CD4-positive, alpha-beta T cell (primary cell): ENCODE measurements around the gene LMTK3. TPM values are rescaled to one million over a fixed set of nuclear protein-coding genes. Genes with fewer than 3 reads are reported as not detected.

Experiments used
- ATAC-seq: fragments of 200-7000 bp; cut with Tn5 transposase; one replicate; pipeline ENCODE4 v1.10.0; 2022; ENCODE audit warnings: mild to moderate bottlenecking; ENCODE audit not compliant: poor library complexity
- CTCF ChIA-PET: fragments of 350-600 bp; sonication (Branson Sonifier 250); formaldehyde crosslinking; loops from one replicate; lab custom pipeline; 2021; ENCODE audit warnings: antibody characterized with exemption, inconsistent platforms; lab: Charles Lee
- POLR2A ChIA-PET: fragments of 350-600 bp; sonication (Branson Sonifier 250); formaldehyde crosslinking; loops from one replicate; lab custom pipeline; 2021; ENCODE audit warnings: antibody characterized with exemption, inconsistent platforms; lab: Charles Lee
- DNase-seq, 14 experiments: peaks; one replicate each; pipeline ENCODE4 v3.0.0-alpha.2; 2013 to 2020; ENCODE audit warnings: mixed read lengths in 2 of 14
- H3K27ac ChIP-seq, 2 donors: one replicate each; pipeline versions ENCODE4 v1.5.1 to v1.7.0; 2013; ENCODE audit warnings: low read length in 2 of 2, low read depth in 1 of 2, mild to moderate bottlenecking in 1 of 2
- H3K27me3 ChIP-seq, 2 experiments: 1 replicate in 1 of 2; 2 replicates in 1 of 2; pipeline versions ENCODE4 v1.6.1 to v1.7.0; 2013; ENCODE audit warnings: low read length in 2 of 2, control low read depth in 1 of 2, mild to moderate bottlenecking in 1 of 2, moderate library complexity in 1 of 2; ENCODE audit not compliant: insufficient read depth in 2 of 2, control insufficient read depth in 1 of 2
- H3K36me3 ChIP-seq: one replicate; pipeline ENCODE4 v1.6.1; 2013; ENCODE audit warnings: low read length, control low read depth; ENCODE audit not compliant: insufficient read depth
- H3K4me1 ChIP-seq: one replicate; pipeline ENCODE4 v1.6.1; 2013; ENCODE audit warnings: low read length, control low read depth; ENCODE audit not compliant: insufficient read depth
- H3K4me3 ChIP-seq: one replicate; pipeline ENCODE4 v1.5.1; 2013; ENCODE audit warnings: mild to moderate bottlenecking, low read length, moderate library complexity
- H3K9me3 ChIP-seq, 2 experiments: 1 replicate in 1 of 2; 2 replicates in 1 of 2; pipeline versions ENCODE4 v1.6.1 to v1.7.0; 2013; ENCODE audit warnings: low read length in 2 of 2, mild to moderate bottlenecking in 2 of 2, control low read depth in 1 of 2, moderate library complexity in 1 of 2; ENCODE audit not compliant: control insufficient read depth in 1 of 2, insufficient read depth in 1 of 2
- H3K27ac Mint-ChIP-seq: one replicate; pipeline ENCODE4 v1.8.0; 2020; ENCODE audit warnings: mixed read lengths
- H3K27me3 Mint-ChIP-seq: one replicate; pipeline ENCODE4 v1.8.0; 2021; ENCODE audit warnings: mixed read lengths
- H3K36me3 Mint-ChIP-seq: one replicate; pipeline ENCODE4 v1.8.0; 2021; ENCODE audit warnings: low read depth, mixed read lengths
- H3K4me1 Mint-ChIP-seq: one replicate; pipeline ENCODE4 v1.8.0; 2021; ENCODE audit warnings: low read depth, mixed read lengths
- H3K4me3 Mint-ChIP-seq: one replicate; pipeline ENCODE4 v1.8.0; 2020; ENCODE audit warnings: mild to moderate bottlenecking, mixed read lengths
- H3K9me3 Mint-ChIP-seq: one replicate; pipeline ENCODE4 v1.8.0; 2020; ENCODE audit warnings: mixed read lengths
- intact Hi-C, 2 experiments: fragments of 100-400 bp; cut with DNase I in 1 of 2; cut with micrococcal nuclease in 1 of 2; formaldehyde crosslinking; loops; one replicate each; pipeline versions ENCODE4 v1.15.1 to v1.9.0; 2023 to 2025; cut with DNase I, micrococcal nuclease
- total RNA-seq, 174 experiments: library from RNA in 2 of 174; stranded (reverse) in 2 of 174; gene quantifications; one replicate each; pipeline ENCODE4 v1.2.3 and lab custom pipeline; 2021 to 2026
- TF ChIP-seq, protein P1 (sequence below): fragments of 200-600 bp; IDR thresholded peaks from one replicate; pipeline ENCODE4 v1.8.0; 2022; ENCODE audit warnings: antibody characterized with exemption, mild to moderate bottlenecking

The LMTK3 gene
- total RNA-seq, 2 experiments from 2014 or later, result 15.6 to 18.9 TPM

DNA sequence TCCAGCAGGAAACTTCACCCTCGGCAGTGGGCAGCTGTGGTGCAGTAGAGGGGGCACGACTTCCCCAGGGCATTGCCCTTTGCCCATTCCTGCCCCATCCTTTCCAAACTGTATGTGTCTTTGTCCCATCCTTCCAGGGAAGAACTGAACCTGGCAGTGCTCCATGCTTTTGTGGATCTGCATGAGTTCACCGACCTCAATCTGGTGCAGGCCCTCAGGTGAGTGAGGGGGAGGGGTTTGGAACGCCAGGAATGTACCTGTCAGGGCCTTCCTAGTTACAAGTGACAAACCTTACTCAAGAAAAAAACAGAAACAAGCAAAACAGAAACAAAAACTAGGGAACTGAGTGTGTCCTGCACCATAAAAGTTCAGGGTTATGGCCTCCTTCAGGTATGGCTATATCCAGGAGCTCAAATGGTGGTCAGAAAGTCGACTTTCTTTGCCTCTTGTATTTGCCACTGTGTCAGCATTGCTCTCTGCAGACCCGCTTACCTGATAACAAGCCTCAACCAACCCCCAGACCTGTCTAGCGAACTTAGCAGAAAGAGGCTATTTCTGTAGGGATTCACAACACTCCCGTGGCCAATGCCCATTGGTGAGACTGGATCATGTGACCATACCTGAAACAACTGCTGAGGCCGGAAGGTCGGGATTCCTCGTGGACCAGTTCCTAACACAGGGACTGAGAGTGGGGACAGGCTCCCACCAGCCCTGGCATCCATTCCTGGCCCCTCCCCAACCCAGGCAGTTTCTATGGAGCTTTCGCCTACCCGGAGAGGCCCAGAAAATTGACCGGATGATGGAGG, 38.3 kb downstream of the LMTK3 start:
- Mint-ChIP-seq H3K9me3 (no peaks in the 10 kb centered on the region), H3K4me1 (peaks cover 21% of the 10 kb centered on the region), H3K27me3 (no peaks in the 10 kb centered on the region), H3K36me3 (peaks cover 61% of the 10 kb centered on the region), H3K27ac (no peak overlapping the region), H3K4me3 (no peak overlapping the region)
- H3K27me3 ChIP-seq, result no peaks in the 10 kb centered on the region
- TF ChIP-seq, protein P1, sequence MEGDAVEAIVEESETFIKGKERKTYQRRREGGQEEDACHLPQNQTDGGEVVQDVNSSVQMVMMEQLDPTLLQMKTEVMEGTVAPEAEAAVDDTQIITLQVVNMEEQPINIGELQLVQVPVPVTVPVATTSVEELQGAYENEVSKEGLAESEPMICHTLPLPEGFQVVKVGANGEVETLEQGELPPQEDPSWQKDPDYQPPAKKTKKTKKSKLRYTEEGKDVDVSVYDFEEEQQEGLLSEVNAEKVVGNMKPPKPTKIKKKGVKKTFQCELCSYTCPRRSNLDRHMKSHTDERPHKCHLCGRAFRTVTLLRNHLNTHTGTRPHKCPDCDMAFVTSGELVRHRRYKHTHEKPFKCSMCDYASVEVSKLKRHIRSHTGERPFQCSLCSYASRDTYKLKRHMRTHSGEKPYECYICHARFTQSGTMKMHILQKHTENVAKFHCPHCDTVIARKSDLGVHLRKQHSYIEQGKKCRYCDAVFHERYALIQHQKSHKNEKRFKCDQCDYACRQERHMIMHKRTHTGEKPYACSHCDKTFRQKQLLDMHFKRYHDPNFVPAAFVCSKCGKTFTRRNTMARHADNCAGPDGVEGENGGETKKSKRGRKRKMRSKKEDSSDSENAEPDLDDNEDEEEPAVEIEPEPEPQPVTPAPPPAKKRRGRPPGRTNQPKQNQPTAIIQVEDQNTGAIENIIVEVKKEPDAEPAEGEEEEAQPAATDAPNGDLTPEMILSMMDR, result no peak
- ChIA-PET CTCF (interaction anchor here (0.5 kb wide), 1 partner anchor 638 kb away, joined by 3 read pairs; no protein-coding TSS in a partner anchor), POLR2A (no interaction called here)
- no peak for ATAC-seq
- no peak for DNase-seq
- intact Hi-C loops, result loop anchor here in 1 of 2 experiments (10.0 kb wide), 1 partner anchor 641 kb away; the partner anchor contains the start of genes C19orf73, LIN7B and PPFIA3
- no peak overlapping the region for H3K27ac ChIP-seq
- peaks cover 22% of the 10 kb centered on the region for H3K4me1 ChIP-seq
- peaks cover 66% of the 10 kb centered on the region for H3K36me3 ChIP-seq
- no peaks in the 10 kb centered on the region for H3K9me3 ChIP-seq
- H3K4me3 ChIP-seq, result no peak overlapping the region

DNA sequence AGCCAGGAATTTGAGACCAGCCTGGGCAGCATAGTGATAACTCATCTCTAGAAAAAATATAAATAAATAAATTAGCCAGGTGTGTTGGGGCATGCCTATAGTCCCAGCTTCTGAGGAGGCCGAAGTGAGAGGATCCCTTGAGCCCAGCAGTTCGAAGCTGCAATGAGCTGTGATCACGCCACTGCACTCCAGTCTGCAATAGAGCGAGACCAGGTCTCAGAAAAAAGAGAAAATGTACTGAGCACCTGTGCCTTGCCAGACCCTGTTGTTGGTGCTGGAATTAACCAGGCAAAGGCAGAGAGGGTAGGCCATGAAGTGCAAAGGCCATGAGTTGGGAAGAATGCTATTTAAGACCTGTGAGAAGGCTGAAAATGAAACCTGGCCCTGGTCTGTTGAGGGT, 39.8 kb downstream of the LMTK3 start:
- Mint-ChIP-seq H3K4me3 (peak overlapping the region; percentile 10), H3K4me1 (peaks cover 21% of the 10 kb centered on the region), H3K36me3 (peaks cover 61% of the 10 kb centered on the region), H3K27ac (no peak overlapping the region), H3K9me3 (no peaks in the 10 kb centered on the region), H3K27me3 (no peaks in the 10 kb centered on the region)
- DNase-seq, result no peak
- POLR2A ChIA-PET, result no interaction called here
- ATAC-seq, result no peak
- Histone ChIP-seq H3K27me3 (no peaks in the 10 kb centered on the region), H3K27ac (no peak overlapping the region), H3K4me3 (no peak overlapping the region), H3K9me3 (no peaks in the 10 kb centered on the region), H3K4me1 (peaks cover 26% of the 10 kb centered on the region), H3K36me3 (peaks cover 59% of the 10 kb centered on the region)
- intact Hi-C loops, result loop anchor here in 1 of 2 experiments (10.0 kb wide), 1 partner anchor 643 kb away; the partner anchor contains the start of genes C19orf73, LIN7B and PPFIA3
- TF ChIP-seq, protein P1, result no peak
- CTCF ChIA-PET, result no interaction called here

DNA sequence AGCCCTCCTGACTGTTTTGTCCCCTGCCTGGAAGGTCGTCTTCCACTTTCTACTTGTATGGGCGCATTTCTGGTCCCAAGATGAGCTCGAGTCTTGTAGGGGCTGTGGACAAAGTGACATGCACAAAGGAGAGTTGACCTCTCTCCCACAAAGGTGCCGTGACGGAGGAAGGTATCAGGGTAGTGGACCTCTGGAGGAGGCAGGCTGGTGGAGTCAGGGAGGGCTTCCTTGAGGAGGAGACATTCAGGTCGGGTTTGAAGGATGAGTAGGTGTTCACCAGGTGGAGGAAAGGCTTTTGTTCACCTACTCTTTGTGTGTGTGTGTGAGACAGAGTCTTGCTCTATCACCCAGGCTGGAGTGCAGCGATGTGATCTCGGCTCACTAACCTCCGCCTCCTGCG, 40.8 kb downstream of the LMTK3 start:
- H3K4me1 Mint-ChIP-seq, result peaks cover 21% of the 10 kb centered on the region
- H3K9me3 Mint-ChIP-seq, result no peaks in the 10 kb centered on the region
- H3K4me3 Mint-ChIP-seq, result peak overlapping the region; percentile 90
- H3K9me3 ChIP-seq, result no peaks in the 10 kb centered on the region
- TF ChIP-seq, protein P1, result no peak
- no peak for DNase-seq
- H3K27ac Mint-ChIP-seq, result no peak overlapping the region
- H3K27ac ChIP-seq, result no peak overlapping the region
- no peaks in the 10 kb centered on the region for H3K27me3 ChIP-seq
- no peaks in the 10 kb centered on the region for H3K27me3 Mint-ChIP-seq
- POLR2A ChIA-PET, result interaction anchor here (1.4 to 1.7 kb wide), 3 partner anchors 9 to 80 kb away, joined by 3 to 18 read pairs (median 4); partner anchors contain the start of gene KDELR1
- H3K4me3 ChIP-seq, result no peak overlapping the region
- peaks cover 26% of the 10 kb centered on the region for H3K4me1 ChIP-seq
- H3K36me3 Mint-ChIP-seq, result peaks cover 55% of the 10 kb centered on the region
- ATAC-seq, result no peak
- CTCF ChIA-PET, result no interaction called here
- intact Hi-C loops, result loop anchor here in 1 of 2 experiments (10.0 kb wide), 1 partner anchor 644 kb away; the partner anchor contains the start of genes C19orf73, LIN7B and PPFIA3
- peaks cover 53% of the 10 kb centered on the region for H3K36me3 ChIP-seq
